IPS-15b (cell line): ENCODE data around the gene RNPS1.
"Not testable (repeated sequence)": the region's sequence is repeated elsewhere in the genome, so short reads cannot be mapped to it uniquely, and the experiment has no call there.

Experiments used
- H3K27me3 ChIP-seq: one replicate; pipeline ENCODE4 v1.6.1; 2013; ENCODE audit warnings: low read length; ENCODE audit not compliant: control insufficient read depth, insufficient read depth
- H3K36me3 ChIP-seq: one replicate; pipeline ENCODE4 v1.6.1; 2013; ENCODE audit warnings: low read length; ENCODE audit not compliant: control insufficient read depth, insufficient read depth
- H3K4me1 ChIP-seq: one replicate; pipeline ENCODE4 v1.6.1; 2013; ENCODE audit warnings: mild to moderate bottlenecking, low read length; ENCODE audit not compliant: control insufficient read depth, insufficient read depth
- H3K4me3 ChIP-seq: one replicate; pipeline ENCODE4 v1.5.1; 2013; ENCODE audit warnings: low read depth, low read length
- H3K9ac ChIP-seq: one replicate; pipeline ENCODE4 v1.6.1; 2013; ENCODE audit warnings: low read depth, mild to moderate bottlenecking, low read length
- H3K9me3 ChIP-seq: one replicate; pipeline ENCODE4 v1.6.1; 2013; ENCODE audit warnings: mild to moderate bottlenecking, low read length; ENCODE audit not compliant: control insufficient read depth, insufficient read depth

The RNPS1 gene

GRCh38 chr16:2246301-2246885, 21.5 kb downstream of the RNPS1 start:
- H3K27me3 ChIP-seq, result no peaks in the 10 kb centered on the region
- no peaks in the 10 kb centered on the region for H3K4me1 ChIP-seq
- H3K9ac ChIP-seq, result no peak overlapping the region
- peaks cover 41% of the 10 kb centered on the region for H3K36me3 ChIP-seq
- H3K4me3 ChIP-seq, result no peak overlapping the region
- H3K9me3 ChIP-seq, result no peaks in the 10 kb centered on the region

GRCh38 chr16:2244926-2245795, 22.8 kb downstream of the RNPS1 start:
- Histone ChIP-seq H3K4me3 (no peak overlapping the region), H3K36me3 (peaks cover 41% of the 10 kb centered on the region), H3K4me1 (no peaks in the 10 kb centered on the region), H3K27me3 (no peaks in the 10 kb centered on the region), H3K9ac (no peak overlapping the region), H3K9me3 (no peaks in the 10 kb centered on the region)

- Histone ChIP-seq H3K4me3 (no peak overlapping the region), H3K36me3 (peaks cover 41% of the 10 kb centered on the region), H3K27me3 (no peaks in the 10 kb centered on the region), H3K4me1 (no peaks in the 10 kb centered on the region), H3K9me3 (no peaks in the 10 kb centered on the region), H3K9ac (no peak overlapping the region)
These were observed 23.6 kb downstream of the RNPS1 start for GRCh38 chr16:2244301-2244700.

- H3K4me1 ChIP-seq, result no peaks in the 10 kb centered on the region
- no peaks in the 10 kb centered on the region for H3K9me3 ChIP-seq
- H3K9ac ChIP-seq, result no peak overlapping the region
- H3K4me3 ChIP-seq, result no peak overlapping the region
- H3K36me3 ChIP-seq, result peaks cover 38% of the 10 kb centered on the region
- no peaks in the 10 kb centered on the region for H3K27me3 ChIP-seq
These were observed 24.1 kb downstream of the RNPS1 start for GRCh38 chr16:2243781-2244180.

GRCh38 chr16:2243031-2243528, 24.8 kb downstream of the RNPS1 start:
- Histone ChIP-seq H3K36me3 (peaks cover 38% of the 10 kb centered on the region), H3K4me1 (no peaks in the 10 kb centered on the region), H3K27me3 (no peaks in the 10 kb centered on the region), H3K4me3 (no peak overlapping the region), H3K9ac (no peak overlapping the region), H3K9me3 (no peaks in the 10 kb centered on the region)

- H3K4me3 ChIP-seq, result no peak overlapping the region
- peaks cover under 1% of the 10 kb centered on the region for H3K27me3 ChIP-seq
- no peak overlapping the region for H3K9ac ChIP-seq
- H3K4me1 ChIP-seq, result no peaks in the 10 kb centered on the region
- H3K36me3 ChIP-seq, result peaks cover 38% of the 10 kb centered on the region
- no peaks in the 10 kb centered on the region for H3K9me3 ChIP-seq
These were observed 25.3 kb downstream of the RNPS1 start for GRCh38 chr16:2242598-2242997.

- H3K4me3 ChIP-seq, H3K4me1 ChIP-seq, H3K27me3 ChIP-seq, H3K9ac ChIP-seq, H3K9me3 ChIP-seq: not testable (repeated sequence)
- peaks cover 34% of the 10 kb centered on the region for H3K36me3 ChIP-seq
These were observed 27.6 kb downstream of the RNPS1 start for GRCh38 chr16:2240331-2240730.

GRCh38 chr16:2238838-2239675, 28.9 kb downstream of the RNPS1 start:
- Histone ChIP-seq H3K4me1 (no peaks in the 10 kb centered on the region), H3K36me3 (peaks cover 32% of the 10 kb centered on the region), H3K9me3 (no peaks in the 10 kb centered on the region), H3K9ac (no peak overlapping the region), H3K4me3 (no peak overlapping the region), H3K27me3 (peaks cover 3% of the 10 kb centered on the region)

GRCh38 chr16:2238150-2238837, 29.6 kb downstream of the RNPS1 start:
- Histone ChIP-seq H3K9ac (no peak overlapping the region), H3K9me3 (no peaks in the 10 kb centered on the region), H3K36me3 (peaks cover 31% of the 10 kb centered on the region), H3K4me3 (peak overlapping the region; percentile 46), H3K4me1 (no peaks in the 10 kb centered on the region), H3K27me3 (peaks cover 3% of the 10 kb centered on the region)

- no peaks in the 10 kb centered on the region for H3K4me1 ChIP-seq
- H3K36me3 ChIP-seq, result peaks cover 30% of the 10 kb centered on the region
- H3K9ac ChIP-seq, result no peak overlapping the region
These were observed 30.3 kb downstream of the RNPS1 start for GRCh38 chr16:2237493-2238149.

GRCh38 chr16:2237102-2237482, 30.8 kb downstream of the RNPS1 start:
- H3K27me3 ChIP-seq, result peaks cover 3% of the 10 kb centered on the region
- H3K9me3 ChIP-seq, result no peaks in the 10 kb centered on the region
- H3K36me3 ChIP-seq, result peaks cover 35% of the 10 kb centered on the region
- peak overlapping the region; percentile 31 for H3K4me3 ChIP-seq
- no peaks in the 10 kb centered on the region for H3K4me1 ChIP-seq
- H3K9ac ChIP-seq, result no peak overlapping the region

More at GRCh38 chr16:2237493-2238149, 30.3 kb downstream of the RNPS1 start:
- no peaks in the 10 kb centered on the region for H3K9me3 ChIP-seq
- peaks cover 3% of the 10 kb centered on the region for H3K27me3 ChIP-seq
- H3K4me3 ChIP-seq, result peak overlapping the region; percentile 46
